ENCODE data around the gene TTC23.
A peak's percentile ranks its signal among the peaks of the same experiment; 100 is the strongest.

The TTC23 gene

DNA sequence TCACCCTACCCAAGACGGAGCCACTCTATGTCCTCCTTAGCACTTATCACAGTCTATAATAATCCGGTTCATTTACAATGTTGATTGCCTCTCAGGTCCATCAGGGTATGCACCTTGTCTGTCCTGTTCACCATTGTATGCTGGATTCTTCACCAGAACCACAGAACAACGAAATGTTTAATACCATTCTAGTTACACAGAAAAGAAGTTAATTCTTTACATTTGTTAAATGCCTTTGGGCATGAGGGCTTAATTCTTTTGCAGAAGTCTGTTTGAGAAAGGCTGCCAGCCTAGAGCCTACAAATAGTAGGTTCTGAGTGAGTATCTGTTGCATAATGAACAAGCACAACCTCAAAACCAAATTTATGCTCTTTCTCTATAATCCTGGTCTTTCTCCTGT is 22.6 kb downstream of the TTC23 start:
- TF ChIP-seq, protein P1, sequence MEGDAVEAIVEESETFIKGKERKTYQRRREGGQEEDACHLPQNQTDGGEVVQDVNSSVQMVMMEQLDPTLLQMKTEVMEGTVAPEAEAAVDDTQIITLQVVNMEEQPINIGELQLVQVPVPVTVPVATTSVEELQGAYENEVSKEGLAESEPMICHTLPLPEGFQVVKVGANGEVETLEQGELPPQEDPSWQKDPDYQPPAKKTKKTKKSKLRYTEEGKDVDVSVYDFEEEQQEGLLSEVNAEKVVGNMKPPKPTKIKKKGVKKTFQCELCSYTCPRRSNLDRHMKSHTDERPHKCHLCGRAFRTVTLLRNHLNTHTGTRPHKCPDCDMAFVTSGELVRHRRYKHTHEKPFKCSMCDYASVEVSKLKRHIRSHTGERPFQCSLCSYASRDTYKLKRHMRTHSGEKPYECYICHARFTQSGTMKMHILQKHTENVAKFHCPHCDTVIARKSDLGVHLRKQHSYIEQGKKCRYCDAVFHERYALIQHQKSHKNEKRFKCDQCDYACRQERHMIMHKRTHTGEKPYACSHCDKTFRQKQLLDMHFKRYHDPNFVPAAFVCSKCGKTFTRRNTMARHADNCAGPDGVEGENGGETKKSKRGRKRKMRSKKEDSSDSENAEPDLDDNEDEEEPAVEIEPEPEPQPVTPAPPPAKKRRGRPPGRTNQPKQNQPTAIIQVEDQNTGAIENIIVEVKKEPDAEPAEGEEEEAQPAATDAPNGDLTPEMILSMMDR (IDR thresholded peaks at IDR 0.05; ENCODE audit: insufficient read depth, low read depth, low read length, missing control alignments) = no peak
- no peak overlapping the region for H3K4me3 ChIP-seq (ENCODE audit: low read length)
- no peak for DNase-seq (ENCODE audit: low read depth)

DNA sequence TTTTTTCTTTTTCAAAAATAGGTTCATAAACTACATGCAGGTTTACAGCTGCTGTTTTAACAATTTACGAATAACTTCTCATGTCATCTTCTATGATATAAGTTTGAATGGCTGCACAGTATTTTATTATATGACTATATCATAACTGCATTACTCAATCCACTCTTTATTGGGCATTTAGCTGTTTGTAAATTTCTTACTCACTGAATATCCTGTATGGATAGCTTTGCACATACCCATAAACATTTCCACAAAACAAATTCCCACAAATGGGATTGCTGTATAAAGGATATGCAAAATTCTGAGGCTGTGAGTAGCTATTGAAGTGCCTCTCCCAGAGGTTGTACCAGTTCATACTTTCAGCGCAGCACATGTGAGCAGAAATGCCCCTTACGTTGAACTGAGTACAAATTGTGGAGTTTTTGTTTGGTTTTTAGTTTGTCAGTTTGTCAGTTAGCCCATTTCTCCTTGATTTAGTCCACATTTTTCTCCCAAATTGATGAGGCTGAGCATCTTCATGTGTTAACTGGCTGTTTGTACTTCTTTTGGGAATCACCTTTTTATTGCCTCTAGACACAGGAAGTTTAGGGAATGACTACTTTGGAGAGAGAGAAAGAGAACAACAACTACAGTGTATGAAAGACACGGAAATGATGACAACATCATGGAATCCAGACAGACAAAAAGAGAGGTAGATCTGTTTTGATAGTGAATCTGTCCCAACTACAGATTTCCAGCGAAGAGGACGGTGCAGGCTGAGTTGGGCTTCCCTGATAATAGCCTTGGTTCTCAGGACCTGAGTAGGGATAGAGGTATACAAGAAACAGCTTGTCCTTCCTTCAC is 24.8 kb downstream of the TTC23 start:
- TF ChIP-seq, protein P1 (IDR thresholded peaks at IDR 0.05; ENCODE audit: insufficient read depth, low read depth, low read length, missing control alignments) = no peak
- H3K4me3 ChIP-seq (ENCODE audit: low read length) = no peak overlapping the region
- DNase-seq (ENCODE audit: low read depth) = peak; percentile 48

DNA sequence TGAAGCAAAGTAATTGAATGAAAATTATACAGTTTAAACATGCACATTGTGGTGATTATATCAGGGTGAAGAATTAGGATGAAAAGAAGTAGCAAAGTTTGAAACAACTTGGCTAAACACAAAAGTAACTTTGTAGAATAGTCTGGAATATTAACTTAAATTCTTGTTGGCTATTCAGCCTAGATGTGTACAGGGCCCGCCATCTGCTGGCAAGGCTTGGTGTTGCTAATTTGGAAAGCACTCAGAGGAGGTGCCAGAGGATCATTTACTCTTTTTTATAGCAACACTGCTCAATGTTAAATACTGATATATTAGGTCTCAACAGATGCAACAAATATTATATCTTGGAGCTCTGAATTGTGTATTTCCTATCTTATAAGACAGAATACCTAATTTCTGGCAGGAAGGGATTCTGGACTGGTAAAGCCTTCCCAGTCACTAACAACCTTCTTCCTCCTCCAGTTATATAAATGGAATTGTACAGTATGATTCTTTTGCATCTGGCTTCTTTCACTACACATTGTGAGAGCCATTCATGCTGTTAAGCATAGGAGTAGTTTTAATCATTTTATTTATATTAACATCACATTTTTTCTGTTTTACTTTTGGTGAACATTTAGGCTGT is 36.1 kb downstream of the TTC23 start:
- H3K4me3 ChIP-seq (ENCODE audit: low read length) = no peak overlapping the region
- DNase-seq (ENCODE audit: low read depth) = peak; percentile 69
- TF ChIP-seq, protein P1 (IDR thresholded peaks at IDR 0.05; ENCODE audit: insufficient read depth, low read depth, low read length, missing control alignments) = peak; percentile 94

DNA sequence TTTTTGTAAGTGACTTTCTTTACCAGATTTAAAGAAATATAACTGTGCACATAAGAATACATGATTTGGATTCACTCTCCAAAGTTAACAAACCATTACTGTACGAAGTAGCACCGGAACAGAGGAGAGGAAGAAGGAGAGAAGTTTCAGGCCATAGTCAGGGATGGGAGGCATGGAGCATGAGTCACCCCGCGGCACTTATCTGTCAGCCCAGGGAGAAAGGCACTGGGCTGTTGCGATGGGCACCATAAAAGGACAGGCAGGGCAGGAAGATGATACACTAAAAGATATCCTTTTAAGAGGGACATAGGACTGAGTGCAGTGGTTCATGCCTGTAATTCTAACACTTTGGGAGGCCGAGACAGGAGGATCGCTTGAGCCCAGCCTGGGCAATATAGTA is 37.0 kb downstream of the TTC23 start:
- TF ChIP-seq, protein P1 (IDR thresholded peaks at IDR 0.05; ENCODE audit: insufficient read depth, low read depth, low read length, missing control alignments) = no peak
- H3K4me3 ChIP-seq (ENCODE audit: low read length) = no peak overlapping the region
- peak; percentile 10 for DNase-seq (ENCODE audit: low read depth)

DNA sequence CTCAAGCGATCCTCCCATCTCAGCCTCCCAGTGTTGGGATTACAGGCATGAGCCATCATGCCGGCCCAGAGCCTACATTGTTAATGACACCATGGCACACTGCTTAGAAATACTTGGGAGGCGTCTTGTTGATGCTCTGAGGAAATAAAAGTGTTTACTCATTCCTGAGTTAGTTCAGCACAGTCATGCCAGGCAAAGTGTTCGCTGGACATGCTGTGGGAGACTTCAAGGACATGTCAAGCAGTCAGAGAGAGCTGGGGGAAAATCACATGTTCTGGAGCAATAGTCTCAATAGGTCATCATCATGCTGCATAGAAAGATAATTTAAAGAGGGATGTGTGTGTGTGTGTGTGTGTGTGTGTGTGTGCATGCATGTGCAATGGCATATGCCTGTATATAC is 37.5 kb downstream of the TTC23 start:
- peak; percentile 36 for DNase-seq (ENCODE audit: low read depth)
- H3K4me3 ChIP-seq (ENCODE audit: low read length) = no peak overlapping the region
- TF ChIP-seq, protein P1 (IDR thresholded peaks at IDR 0.05; ENCODE audit: insufficient read depth, low read depth, low read length, missing control alignments) = no peak

DNA sequence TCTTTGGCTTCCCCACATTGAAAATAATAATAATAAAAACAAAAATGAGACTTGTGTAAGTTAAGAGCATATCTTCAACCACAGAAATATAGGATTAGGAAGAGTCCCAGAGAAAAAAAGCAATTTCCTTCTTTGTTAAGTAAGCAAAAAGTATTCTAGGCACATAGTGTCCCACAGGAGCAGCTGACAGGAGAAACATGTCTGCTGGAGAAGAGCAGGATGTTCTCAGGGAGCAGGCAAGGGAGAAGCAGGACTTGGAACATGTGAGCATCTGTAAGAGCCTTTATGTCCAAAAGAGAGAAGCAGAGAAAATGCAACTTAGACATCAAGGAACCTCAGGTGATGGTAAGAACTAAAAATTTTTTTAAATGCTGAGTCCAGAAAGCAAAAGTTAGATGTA is 39.0 kb downstream of the TTC23 start:
- TF ChIP-seq, protein P1 (IDR thresholded peaks at IDR 0.05; ENCODE audit: insufficient read depth, low read depth, low read length, missing control alignments) = no peak
- no peak for DNase-seq (ENCODE audit: low read depth)
- no peak overlapping the region for H3K4me3 ChIP-seq (ENCODE audit: low read length)
